ENCODE results near the gene SAXO1.

GRCh38 chr9:18926513-18926912 is 106.5 kb downstream of the SAXO1 start:
- TF ChIP-seq, protein P1, sequence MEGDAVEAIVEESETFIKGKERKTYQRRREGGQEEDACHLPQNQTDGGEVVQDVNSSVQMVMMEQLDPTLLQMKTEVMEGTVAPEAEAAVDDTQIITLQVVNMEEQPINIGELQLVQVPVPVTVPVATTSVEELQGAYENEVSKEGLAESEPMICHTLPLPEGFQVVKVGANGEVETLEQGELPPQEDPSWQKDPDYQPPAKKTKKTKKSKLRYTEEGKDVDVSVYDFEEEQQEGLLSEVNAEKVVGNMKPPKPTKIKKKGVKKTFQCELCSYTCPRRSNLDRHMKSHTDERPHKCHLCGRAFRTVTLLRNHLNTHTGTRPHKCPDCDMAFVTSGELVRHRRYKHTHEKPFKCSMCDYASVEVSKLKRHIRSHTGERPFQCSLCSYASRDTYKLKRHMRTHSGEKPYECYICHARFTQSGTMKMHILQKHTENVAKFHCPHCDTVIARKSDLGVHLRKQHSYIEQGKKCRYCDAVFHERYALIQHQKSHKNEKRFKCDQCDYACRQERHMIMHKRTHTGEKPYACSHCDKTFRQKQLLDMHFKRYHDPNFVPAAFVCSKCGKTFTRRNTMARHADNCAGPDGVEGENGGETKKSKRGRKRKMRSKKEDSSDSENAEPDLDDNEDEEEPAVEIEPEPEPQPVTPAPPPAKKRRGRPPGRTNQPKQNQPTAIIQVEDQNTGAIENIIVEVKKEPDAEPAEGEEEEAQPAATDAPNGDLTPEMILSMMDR (IDR thresholded peaks at IDR 0.05): no peak
- no peak for TF ChIP-seq POLR2A (IDR thresholded peaks at IDR 0.05)

All from suprapubic skin (tissue), 3 donors.